ENCODE data around the gene DIP2C.

The DIP2C gene

DNA sequence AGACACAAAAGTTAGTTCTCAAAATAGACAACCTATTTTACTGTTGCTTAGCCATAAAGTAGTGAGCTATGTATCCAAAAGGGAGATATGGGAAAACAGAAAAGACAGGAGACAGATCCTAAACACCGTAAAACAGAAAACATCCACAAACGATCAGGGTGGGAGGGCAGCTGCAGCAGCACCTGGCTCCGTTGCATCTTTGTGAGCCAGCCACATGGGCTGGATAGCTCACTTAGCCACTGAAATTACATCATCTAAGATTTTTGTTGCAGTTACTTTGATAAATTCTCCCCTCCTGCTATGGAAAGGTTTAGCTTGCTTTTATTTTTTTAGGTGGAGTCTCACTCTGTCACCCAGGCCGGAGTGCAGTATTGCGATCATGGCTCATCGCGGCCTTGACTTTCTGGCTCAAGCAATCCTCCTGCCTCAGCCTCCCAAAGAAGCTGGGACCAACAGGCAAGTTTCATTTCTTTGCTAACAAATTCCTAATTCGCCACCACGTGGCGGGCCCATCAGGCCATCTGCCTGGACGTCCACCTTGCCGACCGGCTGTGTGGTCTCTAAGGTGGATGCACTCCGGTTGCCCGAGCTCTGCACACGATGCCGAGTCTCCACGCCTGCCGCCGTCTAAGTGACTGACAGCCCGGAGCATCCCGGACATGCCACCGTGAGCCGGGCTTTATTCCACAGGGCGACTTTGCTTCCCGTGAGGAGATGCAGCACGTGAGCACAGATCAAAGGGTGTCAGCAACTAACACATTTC lies 159.8 kb downstream of the DIP2C start:
- no peak for TF ChIP-seq CTCF (IDR thresholded peaks at IDR 0.05)

DNA sequence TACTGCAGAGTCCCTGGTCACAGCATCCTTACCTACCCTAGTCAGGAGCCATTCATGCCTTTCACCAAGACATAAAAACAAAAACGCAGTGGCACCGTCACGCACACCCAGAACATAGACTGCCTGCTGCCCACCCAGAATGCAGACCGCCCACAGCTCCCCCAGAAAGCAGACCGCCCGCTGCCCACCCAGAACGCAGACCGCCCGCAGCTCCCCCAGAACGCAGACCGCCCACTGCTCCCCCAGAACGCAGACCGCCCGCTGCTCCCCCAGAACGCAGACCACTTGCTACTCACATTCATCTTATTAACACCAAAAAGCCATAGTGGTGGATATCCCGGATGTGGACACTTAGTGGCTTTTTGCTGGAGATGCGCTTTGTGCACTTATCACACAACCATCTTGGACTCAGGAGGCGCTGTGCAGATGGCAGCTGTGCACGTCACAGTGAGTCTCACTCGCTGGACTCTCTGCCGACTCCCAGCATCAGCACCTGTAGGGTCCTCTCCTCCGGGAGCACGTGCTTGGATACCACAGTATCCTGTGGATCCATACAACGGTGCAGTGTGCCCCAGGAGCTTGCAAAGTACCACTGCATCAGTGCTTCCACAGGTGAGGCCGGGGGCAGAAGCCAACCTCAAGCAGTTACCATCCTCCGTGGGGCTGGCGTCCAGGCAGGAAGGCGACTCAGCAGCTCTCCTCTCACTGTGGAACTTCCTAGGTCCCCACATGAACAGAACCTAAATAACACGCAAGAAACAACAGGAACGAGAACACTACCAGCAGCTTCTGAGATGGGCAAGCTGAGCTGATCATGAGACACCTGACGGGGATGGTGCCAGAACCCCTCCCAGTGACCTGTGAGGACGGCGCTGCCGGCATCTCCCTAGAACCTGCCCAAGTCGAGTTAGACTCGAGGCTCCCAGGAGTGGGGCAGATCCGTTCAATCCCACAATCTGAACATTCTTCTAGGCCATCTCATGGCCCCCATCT lies 161.0 kb downstream of the DIP2C start:
- no peak for TF ChIP-seq CTCF (IDR thresholded peaks at IDR 0.05)

GRCh38 chr10:527416-527815 lies 162.1 kb downstream of the DIP2C start:
- no peak for TF ChIP-seq CTCF (IDR thresholded peaks at IDR 0.05)

DNA sequence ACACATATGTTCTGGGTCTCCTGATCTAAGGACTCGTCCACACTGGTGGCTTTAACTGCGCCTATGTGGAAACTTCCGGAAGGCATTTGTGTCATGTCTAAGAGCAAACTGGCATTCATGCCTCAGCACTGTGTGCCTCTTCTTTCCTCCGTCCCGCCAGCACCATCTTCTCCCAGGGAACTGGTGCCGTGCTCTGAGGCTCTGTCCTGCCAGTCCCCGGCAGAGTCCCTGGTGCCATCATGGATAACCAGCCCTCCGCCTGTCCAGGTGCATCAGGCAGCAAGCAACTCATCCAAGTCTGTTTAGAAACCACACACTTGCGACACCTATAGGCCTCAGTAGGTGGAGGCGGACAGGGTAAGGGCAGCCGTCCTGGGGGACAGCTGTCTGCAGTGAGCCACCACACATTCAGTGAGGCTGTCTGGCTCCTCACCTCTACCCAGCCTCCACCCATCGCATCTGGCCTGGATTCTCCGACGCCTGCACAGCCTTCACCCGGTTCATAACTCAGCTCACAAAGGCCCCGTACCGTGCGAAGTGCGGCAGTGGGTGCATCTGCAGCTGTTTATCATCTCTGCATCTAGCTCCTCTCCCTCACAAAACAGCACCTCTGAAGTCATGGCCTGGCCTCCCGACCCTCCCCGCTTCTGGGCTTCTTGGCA lies 162.7 kb downstream of the DIP2C start:
- no peak for TF ChIP-seq CTCF (IDR thresholded peaks at IDR 0.05)

GRCh38 chr10:525565-526315 lies 163.7 kb downstream of the DIP2C start:
- TF ChIP-seq CTCF (IDR thresholded peaks at IDR 0.05) = no peak

- TF ChIP-seq CTCF (IDR thresholded peaks at IDR 0.05) = no peak
Observed at GRCh38 chr10:523925-524324, 165.5 kb downstream of the DIP2C start.

GRCh38 chr10:522350-522749 lies 167.1 kb downstream of the DIP2C start:
- TF ChIP-seq CTCF (IDR thresholded peaks at IDR 0.05) = no peak

All from LNCAP (cell line).